HepG2 (cell line): Measurements from ENCODE around the gene CCDC106. TPM values are rescaled to one million over a fixed set of nuclear protein-coding genes. Genes with fewer than 3 reads are reported as not detected.

Source experiments
- CENPX ChIP-seq: sonication (generic); formaldehyde crosslinking; IDR thresholded peaks from 2 replicates; pipeline ENCODE4 v1.9.0; 2021; ENCODE audit warnings: mild to moderate bottlenecking, missing genetic modification reagents, moderate library complexity
- CREBL2 ChIP-seq: sonication (generic); formaldehyde crosslinking; IDR thresholded peaks from 2 replicates; pipeline ENCODE4 v1.8.1; 2023; ENCODE audit warnings: missing genetic modification reagents, mild to moderate bottlenecking, borderline replicate concordance
- FIP1L1 ChIP-seq: fragments of 200-400 bp; formaldehyde crosslinking; IDR thresholded peaks from 2 replicates; pipeline ENCODE4 v1.6.1; 2018; ENCODE audit warnings: low read depth, mild to moderate bottlenecking, low read length, moderate library complexity, borderline replicate concordance; ENCODE audit not compliant: insufficient read depth
- FOXM1 ChIP-seq: sonication (generic); formaldehyde crosslinking; IDR thresholded peaks from 2 replicates; pipeline ENCODE4 v1.5.0; 2020; ENCODE audit warnings: missing genetic modification reagents
- HOXA7 ChIP-seq: sonication (generic); formaldehyde crosslinking; IDR thresholded peaks from 2 replicates; pipeline ENCODE4 v1.8.1; 2022; ENCODE audit warnings: mild to moderate bottlenecking, missing genetic modification reagents, moderate library complexity
- MTF2 ChIP-seq: sonication (generic); formaldehyde crosslinking; IDR thresholded peaks from 2 replicates; pipeline ENCODE4 v1.5.0; 2020; ENCODE audit warnings: missing genetic modification reagents, borderline replicate concordance
- MYNN ChIP-seq: sonication (generic); formaldehyde crosslinking; IDR thresholded peaks from 2 replicates; pipeline ENCODE4 v1.4.0; 2020; ENCODE audit warnings: mild to moderate bottlenecking, low read depth, missing genetic modification reagents
- PTBP1 ChIP-seq: fragments of 200-400 bp; formaldehyde crosslinking; IDR thresholded peaks from 2 replicates; pipeline ENCODE4 v1.6.1; 2018; ENCODE audit warnings: low read length, low read depth; ENCODE audit not compliant: poor library complexity, severe bottlenecking
- SMAD1 ChIP-seq: sonication (generic); formaldehyde crosslinking; IDR thresholded peaks from 2 replicates; pipeline ENCODE4 v1.4.0; 2020; ENCODE audit warnings: missing genetic modification reagents, low read depth, mild to moderate bottlenecking, borderline replicate concordance
- SMAD3 ChIP-seq: sonication (generic); formaldehyde crosslinking; IDR thresholded peaks from 2 replicates; pipeline ENCODE4 v1.4.0; 2020; ENCODE audit warnings: missing genetic modification reagents
- TCF7 ChIP-seq: sonication (generic); IDR thresholded peaks from 2 replicates; pipeline ENCODE4 v1.6.1; 2016; ENCODE audit warnings: antibody characterized with exemption, low read depth
- TFE3 ChIP-seq: IDR thresholded peaks from 2 replicates; pipeline ENCODE4 v1.6.1; 2016
- THAP7 ChIP-seq: sonication (generic); formaldehyde crosslinking; IDR thresholded peaks from 2 replicates; pipeline ENCODE4 v1.8.1; 2023; ENCODE audit warnings: mild to moderate bottlenecking, missing genetic modification reagents
- TOE1 ChIP-seq: sonication (generic); formaldehyde crosslinking; IDR thresholded peaks from 2 replicates; pipeline ENCODE4 v1.4.0; 2020; ENCODE audit warnings: mild to moderate bottlenecking, missing genetic modification reagents
- ZFAT ChIP-seq: sonication (generic); formaldehyde crosslinking; conservative IDR thresholded peaks from 2 replicates; pipeline ENCODE4 v1.8.1; 2023; ENCODE audit warnings: missing genetic modification reagents, inconsistent platforms
- ZFP36L2 ChIP-seq: sonication (generic); formaldehyde crosslinking; IDR thresholded peaks from 2 replicates; pipeline ENCODE4 v1.4.0; 2020; ENCODE audit warnings: missing genetic modification reagents
- ZFX ChIP-seq: sonication (generic); formaldehyde crosslinking; IDR thresholded peaks from 2 replicates; pipeline ENCODE4 v1.4.0; 2020; ENCODE audit warnings: mild to moderate bottlenecking, low read depth, missing genetic modification reagents, moderate library complexity
- ZNF382 ChIP-seq: sonication (generic); formaldehyde crosslinking; IDR thresholded peaks from 2 replicates; pipeline ENCODE4 v1.5.0; 2020; ENCODE audit warnings: missing genetic modification reagents, mild to moderate bottlenecking, borderline replicate concordance
- ZNF850 ChIP-seq: sonication (generic); formaldehyde crosslinking; conservative IDR thresholded peaks from 2 replicates; pipeline ENCODE4 v1.9.0; 2021; ENCODE audit warnings: mild to moderate bottlenecking, missing genetic modification reagents
- ZNF883 ChIP-seq: sonication (generic); formaldehyde crosslinking; IDR thresholded peaks from 2 replicates; pipeline ENCODE4 v1.5.1; 2020; ENCODE audit warnings: mild to moderate bottlenecking, missing genetic modification reagents; ENCODE audit errors: not compliant biosample characterization
- ZSCAN20 ChIP-seq: sonication (generic); formaldehyde crosslinking; IDR thresholded peaks from 2 replicates; pipeline ENCODE4 v1.4.0; 2020; ENCODE audit warnings: missing genetic modification reagents, mild to moderate bottlenecking, borderline replicate concordance
- ZSCAN9 ChIP-seq: IDR thresholded peaks from 2 replicates; pipeline ENCODE4 v1.6.1; 2016; ENCODE audit warnings: borderline replicate concordance
- polyA plus RNA-seq, 8 experiments: library from polyadenylated mRNA; depleted of rRNA in 3 of 8; stranded (reverse) in 7 of 8; unstranded in 1 of 8; fragments of >200 nt; fragmentation: Illumina TruSeq in 4 of 8; extraction: Trizol in 4 of 8; gene quantifications; 2 replicates each; pipeline versions ENCODE4 v1.2.1 to v1.2.3, GENCODE V29; 2011 to 2016; ENCODE audit warnings: low read depth in 4 of 8, missing spikeins in 1 of 8, mixed read lengths in 1 of 8; ENCODE audit not compliant: insufficient read depth in 1 of 8
- total RNA-seq, 5 experiments: library from RNA; depleted of rRNA; stranded (reverse); fragments of >200 nt; fragmentation: Illumina TruSeq; extraction: Trizol; gene quantifications; 2 replicates each; pipeline ENCODE4 v1.2.3, GENCODE V29; 2016; ENCODE audit warnings: low read depth in 1 of 5
- TF ChIP-seq, protein P1 (sequence below): sonication (generic); formaldehyde crosslinking; IDR thresholded peaks from 2 replicates; pipeline ENCODE4 v1.4.0; 2020; ENCODE audit warnings: missing genetic modification reagents

CCDC106 gene
- total and polyA plus RNA-seq, 2 of the 13 experiments (the other 11 are each of a cell fraction or from before 2014, with no cell fraction given), result 4.7 to 8.8 TPM

DNA sequence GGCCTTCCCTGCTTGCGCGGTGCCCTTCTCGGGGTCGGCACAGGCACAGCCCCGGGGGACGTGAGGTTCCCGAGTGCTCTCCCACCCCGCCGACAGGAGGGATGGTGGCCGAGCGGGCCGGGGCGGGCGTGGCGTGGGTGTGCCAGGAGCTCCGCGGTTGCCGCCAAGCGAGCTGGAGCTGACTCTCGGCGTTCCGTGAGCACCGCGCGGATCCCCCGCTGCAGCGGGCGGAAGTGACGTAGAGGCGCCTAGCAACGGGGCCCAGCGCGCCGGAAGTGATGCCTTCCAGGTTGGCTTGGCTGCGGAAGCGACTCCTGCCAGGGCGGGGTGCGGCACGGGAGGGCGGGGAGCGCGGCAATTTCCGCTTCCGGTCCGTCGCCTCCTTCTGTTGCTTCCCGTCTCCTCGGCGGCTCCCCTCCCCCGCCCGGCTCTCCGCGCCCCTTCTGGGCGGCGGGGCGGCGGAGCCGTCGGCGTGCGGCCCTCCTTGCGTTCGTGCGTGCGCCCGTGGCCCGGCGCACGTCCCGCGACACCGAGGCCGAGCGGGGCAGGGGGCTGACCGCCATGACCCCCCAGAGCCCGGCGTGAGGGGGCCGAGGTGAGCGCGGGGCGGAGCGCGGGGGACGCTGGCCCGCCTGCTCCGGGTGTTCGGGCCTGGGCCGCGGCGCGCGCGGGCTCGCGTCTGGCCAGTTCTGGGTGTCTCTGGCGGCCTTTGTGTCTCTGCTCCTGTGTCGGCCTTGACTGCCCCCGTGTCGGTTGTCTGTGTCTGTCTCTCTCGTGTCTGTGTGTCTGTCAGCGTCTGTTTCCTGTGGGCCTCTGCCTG is 27.0 kb downstream of the CCDC106 start, which contains the start of gene EPN1 (continued):
- TF ChIP-seq, protein P1, sequence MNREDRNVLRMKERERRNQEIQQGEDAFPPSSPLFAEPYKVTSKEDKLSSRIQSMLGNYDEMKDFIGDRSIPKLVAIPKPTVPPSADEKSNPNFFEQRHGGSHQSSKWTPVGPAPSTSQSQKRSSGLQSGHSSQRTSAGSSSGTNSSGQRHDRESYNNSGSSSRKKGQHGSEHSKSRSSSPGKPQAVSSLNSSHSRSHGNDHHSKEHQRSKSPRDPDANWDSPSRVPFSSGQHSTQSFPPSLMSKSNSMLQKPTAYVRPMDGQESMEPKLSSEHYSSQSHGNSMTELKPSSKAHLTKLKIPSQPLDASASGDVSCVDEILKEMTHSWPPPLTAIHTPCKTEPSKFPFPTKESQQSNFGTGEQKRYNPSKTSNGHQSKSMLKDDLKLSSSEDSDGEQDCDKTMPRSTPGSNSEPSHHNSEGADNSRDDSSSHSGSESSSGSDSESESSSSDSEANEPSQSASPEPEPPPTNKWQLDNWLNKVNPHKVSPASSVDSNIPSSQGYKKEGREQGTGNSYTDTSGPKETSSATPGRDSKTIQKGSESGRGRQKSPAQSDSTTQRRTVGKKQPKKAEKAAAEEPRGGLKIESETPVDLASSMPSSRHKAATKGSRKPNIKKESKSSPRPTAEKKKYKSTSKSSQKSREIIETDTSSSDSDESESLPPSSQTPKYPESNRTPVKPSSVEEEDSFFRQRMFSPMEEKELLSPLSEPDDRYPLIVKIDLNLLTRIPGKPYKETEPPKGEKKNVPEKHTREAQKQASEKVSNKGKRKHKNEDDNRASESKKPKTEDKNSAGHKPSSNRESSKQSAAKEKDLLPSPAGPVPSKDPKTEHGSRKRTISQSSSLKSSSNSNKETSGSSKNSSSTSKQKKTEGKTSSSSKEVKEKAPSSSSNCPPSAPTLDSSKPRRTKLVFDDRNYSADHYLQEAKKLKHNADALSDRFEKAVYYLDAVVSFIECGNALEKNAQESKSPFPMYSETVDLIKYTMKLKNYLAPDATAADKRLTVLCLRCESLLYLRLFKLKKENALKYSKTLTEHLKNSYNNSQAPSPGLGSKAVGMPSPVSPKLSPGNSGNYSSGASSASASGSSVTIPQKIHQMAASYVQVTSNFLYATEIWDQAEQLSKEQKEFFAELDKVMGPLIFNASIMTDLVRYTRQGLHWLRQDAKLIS (CRISPR knock-in tag), result no peak
- TF ChIP-seq CREBL2 (CRISPR knock-in tag), result no peak
- TF ChIP-seq FIP1L1, result no peak
- no peak for TF ChIP-seq HOXA7
- TF ChIP-seq SMAD1 (CRISPR knock-in tag), result no peak; the same call in 1 of the 2 replicates
- TF ChIP-seq FOXM1 (CRISPR knock-in tag), result no peak
- TF ChIP-seq TFE3 (CRISPR knock-in tag), result no peak
- peak; percentile 73 for TF ChIP-seq ZNF883 (CRISPR knock-in tag)
- no peak for TF ChIP-seq ZNF382 (CRISPR knock-in tag)
- no peak for TF ChIP-seq ZFAT (CRISPR knock-in tag)
- no peak for TF ChIP-seq PTBP1
- TF ChIP-seq ZNF850 (CRISPR knock-in tag), result no peak
- TF ChIP-seq THAP7 (CRISPR knock-in tag), result no peak
- TF ChIP-seq ZFP36L2 (CRISPR knock-in tag), result no peak
- no peak for TF ChIP-seq TCF7
- peak; percentile 74; the same call in 1 of the 2 replicates for TF ChIP-seq ZFX (CRISPR knock-in tag)
- no peak for TF ChIP-seq MTF2 (CRISPR knock-in tag)
- no peak for TF ChIP-seq ZSCAN20 (CRISPR knock-in tag)
- TF ChIP-seq SMAD3 (CRISPR knock-in tag), result 0 out of 2 replicates have a peak, but pooled peaks have one; percentile 21
- TF ChIP-seq TOE1, result no peak
- TF ChIP-seq CENPX, result no peak
- no peak for TF ChIP-seq ZSCAN9
- TF ChIP-seq MYNN, result no peak
